GM12801 (cell line): ENCODE results near the gene APOH.

ENCODE experiments used
- CTCF ChIP-seq: IDR thresholded peaks from one replicate; pipeline ENCODE4 v1.5.1; 2011; ENCODE audit warnings: control low read depth; ENCODE audit not compliant: insufficient read length; ENCODE audit errors: extremely low read depth

Gene APOH

GRCh38 chr17:66255112-66255511, 25.9 kb upstream of the APOH start:
- no peak for TF ChIP-seq CTCF

GRCh38 chr17:66250686-66251085, 21.5 kb upstream of the APOH start:
- no peak for TF ChIP-seq CTCF

- no peak for TF ChIP-seq CTCF
Observed at GRCh38 chr17:66248285-66248684, 19.1 kb upstream of the APOH start.

GRCh38 chr17:66241839-66242238, 12.6 kb upstream of the APOH start:
- TF ChIP-seq CTCF = no peak

GRCh38 chr17:66240630-66241029, 11.4 kb upstream of the APOH start:
- no peak for TF ChIP-seq CTCF

GRCh38 chr17:66240013-66240412, 10.8 kb upstream of the APOH start:
- no peak for TF ChIP-seq CTCF

- no peak for TF ChIP-seq CTCF
Observed at GRCh38 chr17:66235377-66235994, 6.3 kb upstream of the APOH start.
